HepG2 (cell line): Measurements from ENCODE around the gene SEC14L2. TPM values are rescaled to one million over a fixed set of nuclear protein-coding genes. Genes with fewer than 3 reads are reported as not detected.
A peak's percentile ranks its signal among the peaks of the same experiment; 100 is the strongest.

Experiments used
- KDM3A ChIP-seq: IDR thresholded peaks from 2 replicates; pipeline ENCODE4 v1.6.1; 2018; ENCODE audit warnings: low read depth, missing compliant biosample characterization
- MBNL3 ChIP-seq: fragments of 250-450 bp; sonication (Bioruptor Pico); conservative IDR thresholded peaks from 2 replicates; pipeline ENCODE4 v1.8.0; 2022; ENCODE audit warnings: mild to moderate bottlenecking, inconsistent platforms
- MTA1 ChIP-seq: sonication (generic); formaldehyde crosslinking; IDR thresholded peaks from 2 replicates; pipeline ENCODE4 v1.4.0; 2020; ENCODE audit warnings: missing genetic modification reagents, mild to moderate bottlenecking, borderline replicate concordance
- NFATC3 ChIP-seq: sonication (generic); formaldehyde crosslinking; IDR thresholded peaks from 2 replicates; pipeline ENCODE4 v1.5.1; 2020; ENCODE audit warnings: mild to moderate bottlenecking, missing genetic modification reagents
- PCBP1 ChIP-seq: fragments of 200-400 bp; formaldehyde crosslinking; IDR thresholded peaks from 2 replicates; pipeline ENCODE4 v1.6.1; 2017; ENCODE audit warnings: mild to moderate bottlenecking, low read depth, low read length, borderline replicate concordance
- RBM39 ChIP-seq: fragments of 200-400 bp; formaldehyde crosslinking; IDR thresholded peaks from one replicate; pipeline ENCODE4 v1.6.1; 2018; ENCODE audit warnings: antibody characterized with exemption, mild to moderate bottlenecking, low read depth, low read length; ENCODE audit not compliant: poor library complexity, severe bottlenecking
- SOX5 ChIP-seq: IDR thresholded peaks from 2 replicates; pipeline ENCODE4 v1.6.1; 2016; ENCODE audit warnings: borderline replicate concordance
- STAG1 ChIP-seq: sonication (generic); formaldehyde crosslinking; IDR thresholded peaks from 2 replicates; pipeline ENCODE4 v1.4.0; 2020; ENCODE audit warnings: missing genetic modification reagents
- TOE1 ChIP-seq: sonication (generic); formaldehyde crosslinking; IDR thresholded peaks from 2 replicates; pipeline ENCODE4 v1.4.0; 2020; ENCODE audit warnings: mild to moderate bottlenecking, missing genetic modification reagents
- ZBTB8A ChIP-seq: sonication (generic); formaldehyde crosslinking; IDR thresholded peaks from 2 replicates; pipeline ENCODE4 v1.4.0; 2020; ENCODE audit warnings: mild to moderate bottlenecking, low read depth, missing genetic modification reagents, borderline replicate concordance
- ZC3H13 ChIP-seq: sonication (generic); formaldehyde crosslinking; IDR thresholded peaks from 2 replicates; pipeline ENCODE4 v1.8.1; 2023; ENCODE audit warnings: mild to moderate bottlenecking, missing genetic modification reagents, moderate library complexity
- polyA plus RNA-seq, 8 experiments: library from polyadenylated mRNA; depleted of rRNA in 3 of 8; stranded (reverse) in 7 of 8; unstranded in 1 of 8; fragments of >200 nt; fragmentation: Illumina TruSeq in 4 of 8; extraction: Trizol in 4 of 8; gene quantifications; 2 replicates each; pipeline versions ENCODE4 v1.2.1 to v1.2.3, GENCODE V29; 2011 to 2016; ENCODE audit warnings: low read depth in 4 of 8, missing spikeins in 1 of 8, mixed read lengths in 1 of 8; ENCODE audit not compliant: insufficient read depth in 1 of 8
- total RNA-seq, 5 experiments: library from RNA; depleted of rRNA; stranded (reverse); fragments of >200 nt; fragmentation: Illumina TruSeq; extraction: Trizol; gene quantifications; 2 replicates each; pipeline ENCODE4 v1.2.3, GENCODE V29; 2016; ENCODE audit warnings: low read depth in 1 of 5
- TF ChIP-seq, protein P1 (sequence below), 2 experiments: fragments of 450-650 bp in 1 of 2; sonication (generic) in 1 of 2; formaldehyde crosslinking in 1 of 2; IDR thresholded peaks; 2 replicates each; pipeline versions ENCODE4 v1.6.1 to v1.8.0; 2016 to 2022; ENCODE audit warnings: antibody characterized with exemption in 1 of 2, mild to moderate bottlenecking in 1 of 2, missing genetic modification reagents in 1 of 2
- TF ChIP-seq, protein P2 (sequence below): sonication (generic); formaldehyde crosslinking; IDR thresholded peaks from 2 replicates; pipeline ENCODE4 v1.4.0; 2020; ENCODE audit warnings: missing genetic modification reagents

SEC14L2 gene
- total and polyA plus RNA-seq, 2 of the 13 experiments (the other 11 are each of a cell fraction or from before 2014, with no cell fraction given): 4.1 to 5.1 TPM

DNA sequence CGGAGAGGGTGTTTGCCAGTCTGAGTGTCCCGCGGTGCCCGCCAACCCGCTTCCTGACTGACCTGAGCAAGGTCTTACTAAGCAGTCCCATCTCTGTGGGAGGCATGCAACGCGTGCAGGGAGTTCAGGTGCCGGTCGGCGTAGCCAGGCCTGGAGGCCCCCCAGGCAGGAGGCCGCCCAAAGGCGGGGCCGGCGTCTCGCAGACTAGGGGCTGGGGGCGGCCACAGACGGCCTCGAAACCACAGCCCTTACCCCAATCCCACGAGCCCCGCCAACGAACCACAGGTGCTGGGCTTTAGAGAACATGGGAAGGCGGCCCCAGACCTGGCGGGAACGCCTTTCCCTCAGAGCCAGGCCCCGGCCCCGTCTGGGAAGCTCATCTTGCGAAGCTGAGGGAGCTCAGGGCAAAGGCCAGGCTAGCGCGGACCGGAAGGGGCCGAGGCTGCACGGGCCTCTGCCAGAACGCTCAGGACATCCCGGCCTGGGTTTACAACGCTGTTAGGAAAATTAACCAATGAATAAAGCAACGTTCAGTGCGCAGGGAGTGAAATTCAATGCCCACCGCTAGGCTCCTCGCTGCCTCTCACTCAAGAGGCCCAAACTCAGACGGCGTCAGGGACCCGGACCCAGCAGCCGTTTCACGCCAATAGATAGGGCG is 26.6 kb downstream of the SEC14L2 start (continued):
- TF ChIP-seq, protein P1, sequence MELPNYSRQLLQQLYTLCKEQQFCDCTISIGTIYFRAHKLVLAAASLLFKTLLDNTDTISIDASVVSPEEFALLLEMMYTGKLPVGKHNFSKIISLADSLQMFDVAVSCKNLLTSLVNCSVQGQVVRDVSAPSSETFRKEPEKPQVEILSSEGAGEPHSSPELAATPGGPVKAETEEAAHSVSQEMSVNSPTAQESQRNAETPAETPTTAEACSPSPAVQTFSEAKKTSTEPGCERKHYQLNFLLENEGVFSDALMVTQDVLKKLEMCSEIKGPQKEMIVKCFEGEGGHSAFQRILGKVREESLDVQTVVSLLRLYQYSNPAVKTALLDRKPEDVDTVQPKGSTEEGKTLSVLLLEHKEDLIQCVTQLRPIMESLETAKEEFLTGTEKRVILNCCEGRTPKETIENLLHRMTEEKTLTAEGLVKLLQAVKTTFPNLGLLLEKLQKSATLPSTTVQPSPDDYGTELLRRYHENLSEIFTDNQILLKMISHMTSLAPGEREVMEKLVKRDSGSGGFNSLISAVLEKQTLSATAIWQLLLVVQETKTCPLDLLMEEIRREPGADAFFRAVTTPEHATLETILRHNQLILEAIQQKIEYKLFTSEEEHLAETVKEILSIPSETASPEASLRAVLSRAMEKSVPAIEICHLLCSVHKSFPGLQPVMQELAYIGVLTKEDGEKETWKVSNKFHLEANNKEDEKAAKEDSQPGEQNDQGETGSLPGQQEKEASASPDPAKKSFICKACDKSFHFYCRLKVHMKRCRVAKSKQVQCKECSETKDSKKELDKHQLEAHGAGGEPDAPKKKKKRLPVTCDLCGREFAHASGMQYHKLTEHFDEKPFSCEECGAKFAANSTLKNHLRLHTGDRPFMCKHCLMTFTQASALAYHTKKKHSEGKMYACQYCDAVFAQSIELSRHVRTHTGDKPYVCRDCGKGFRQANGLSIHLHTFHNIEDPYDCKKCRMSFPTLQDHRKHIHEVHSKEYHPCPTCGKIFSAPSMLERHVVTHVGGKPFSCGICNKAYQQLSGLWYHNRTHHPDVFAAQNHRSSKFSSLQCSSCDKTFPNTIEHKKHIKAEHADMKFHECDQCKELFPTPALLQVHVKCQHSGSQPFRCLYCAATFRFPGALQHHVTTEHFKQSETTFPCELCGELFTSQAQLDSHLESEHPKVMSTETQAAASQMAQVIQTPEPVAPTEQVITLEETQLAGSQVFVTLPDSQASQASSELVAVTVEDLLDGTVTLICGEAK (IDR thresholded peaks at IDR 0.05): no peak
- TF ChIP-seq, protein P1 (CRISPR knock-in tag; IDR thresholded peaks at IDR 0.05): peak; percentile 51
- TF ChIP-seq MBNL3 (no peak), RBM39 (no peak), SOX5 (CRISPR knock-in tag) (0 out of 2 replicates have a peak, but pooled peaks have one; percentile 4), ZBTB8A (CRISPR knock-in tag) (0 out of 2 replicates have a peak, but pooled peaks have one; percentile 85), STAG1 (CRISPR knock-in tag) (peak; percentile 19; the same call in 1 of the 2 replicates), MTA1 (CRISPR knock-in tag) (no peak), ZC3H13 (CRISPR knock-in tag) (peak; percentile 23), NFATC3 (CRISPR knock-in tag) (no peak), TOE1 (0 out of 2 replicates have a peak, but pooled peaks have one; percentile 12), KDM3A (0 out of 2 replicates have a peak, but pooled peaks have one; percentile 25), PCBP1 (0 out of 2 replicates have a peak, but pooled peaks have one; percentile 42)
- TF ChIP-seq, protein P2, sequence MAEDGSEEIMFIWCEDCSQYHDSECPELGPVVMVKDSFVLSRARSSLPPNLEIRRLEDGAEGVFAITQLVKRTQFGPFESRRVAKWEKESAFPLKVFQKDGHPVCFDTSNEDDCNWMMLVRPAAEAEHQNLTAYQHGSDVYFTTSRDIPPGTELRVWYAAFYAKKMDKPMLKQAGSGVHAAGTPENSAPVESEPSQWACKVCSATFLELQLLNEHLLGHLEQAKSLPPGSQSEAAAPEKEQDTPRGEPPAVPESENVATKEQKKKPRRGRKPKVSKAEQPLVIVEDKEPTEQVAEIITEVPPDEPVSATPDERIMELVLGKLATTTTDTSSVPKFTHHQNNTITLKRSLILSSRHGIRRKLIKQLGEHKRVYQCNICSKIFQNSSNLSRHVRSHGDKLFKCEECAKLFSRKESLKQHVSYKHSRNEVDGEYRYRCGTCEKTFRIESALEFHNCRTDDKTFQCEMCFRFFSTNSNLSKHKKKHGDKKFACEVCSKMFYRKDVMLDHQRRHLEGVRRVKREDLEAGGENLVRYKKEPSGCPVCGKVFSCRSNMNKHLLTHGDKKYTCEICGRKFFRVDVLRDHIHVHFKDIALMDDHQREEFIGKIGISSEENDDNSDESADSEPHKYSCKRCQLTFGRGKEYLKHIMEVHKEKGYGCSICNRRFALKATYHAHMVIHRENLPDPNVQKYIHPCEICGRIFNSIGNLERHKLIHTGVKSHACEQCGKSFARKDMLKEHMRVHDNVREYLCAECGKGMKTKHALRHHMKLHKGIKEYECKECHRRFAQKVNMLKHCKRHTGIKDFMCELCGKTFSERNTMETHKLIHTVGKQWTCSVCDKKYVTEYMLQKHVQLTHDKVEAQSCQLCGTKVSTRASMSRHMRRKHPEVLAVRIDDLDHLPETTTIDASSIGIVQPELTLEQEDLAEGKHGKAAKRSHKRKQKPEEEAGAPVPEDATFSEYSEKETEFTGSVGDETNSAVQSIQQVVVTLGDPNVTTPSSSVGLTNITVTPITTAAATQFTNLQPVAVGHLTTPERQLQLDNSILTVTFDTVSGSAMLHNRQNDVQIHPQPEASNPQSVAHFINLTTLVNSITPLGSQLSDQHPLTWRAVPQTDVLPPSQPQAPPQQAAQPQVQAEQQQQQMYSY (CRISPR knock-in tag): peak; percentile 60; the same call in 1 of the 2 replicates
